HG02885 (cell line): ENCODE data around the gene OR2A42.
"Not testable (repeated sequence)": the region's sequence is repeated elsewhere in the genome, so short reads cannot be mapped to it uniquely, and the experiment has no call there.

Experiments
- ATAC-seq: cut with Tn5 transposase; IDR thresholded peaks from one replicate; pipeline ENCODE4 v1.9.1; 2021; ENCODE audit warnings: mild to moderate bottlenecking; ENCODE audit not compliant: unreplicated experiment, poor library complexity

OR2A42 gene

GRCh38 chr7:144239365-144239764, at the start of gene OR2A42:
Gene OR2A42, minus strand, starts transcription at chr7:144239605. Its CDS starts 6,762 bp downstream, at chr7:144232843.
- not testable (repeated sequence) for ATAC-seq

DNA sequence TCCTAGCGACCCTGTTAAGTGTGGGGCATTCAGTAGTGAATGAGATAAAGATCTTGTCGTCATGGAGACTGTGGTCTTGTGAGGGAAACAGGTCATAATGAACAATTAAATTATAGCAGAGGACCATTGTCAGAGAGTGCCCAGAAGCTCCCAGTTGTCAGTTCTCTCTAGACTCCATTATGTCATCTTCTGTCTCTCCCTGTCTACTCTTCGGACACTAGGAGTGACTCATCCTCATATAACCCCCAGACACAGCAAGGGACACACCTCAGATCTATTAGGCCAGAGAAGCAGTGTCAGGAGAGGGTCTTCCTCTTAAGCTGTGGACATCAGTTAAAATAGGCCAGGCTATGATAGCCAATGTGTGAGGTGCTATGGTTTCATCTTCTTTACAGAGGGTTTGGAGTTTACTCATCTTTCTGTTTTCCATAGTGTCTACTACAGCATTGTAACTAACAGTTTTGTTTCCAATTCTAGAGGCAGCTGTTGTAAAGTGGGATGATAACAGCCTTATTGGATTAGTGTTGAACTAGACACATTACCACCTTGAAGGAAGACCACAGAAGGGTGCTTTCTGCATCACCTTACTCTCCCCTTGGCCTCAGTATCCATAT, 47.9 kb upstream of the OR2A42 start:
- not testable (repeated sequence) for ATAC-seq

- not testable (repeated sequence) for ATAC-seq
Observed at GRCh38 chr7:144283716-144284115, 44.3 kb upstream of the OR2A42 start.

GRCh38 chr7:144282490-144282889, 43.1 kb upstream of the OR2A42 start:
- ATAC-seq = not testable (repeated sequence)

DNA sequence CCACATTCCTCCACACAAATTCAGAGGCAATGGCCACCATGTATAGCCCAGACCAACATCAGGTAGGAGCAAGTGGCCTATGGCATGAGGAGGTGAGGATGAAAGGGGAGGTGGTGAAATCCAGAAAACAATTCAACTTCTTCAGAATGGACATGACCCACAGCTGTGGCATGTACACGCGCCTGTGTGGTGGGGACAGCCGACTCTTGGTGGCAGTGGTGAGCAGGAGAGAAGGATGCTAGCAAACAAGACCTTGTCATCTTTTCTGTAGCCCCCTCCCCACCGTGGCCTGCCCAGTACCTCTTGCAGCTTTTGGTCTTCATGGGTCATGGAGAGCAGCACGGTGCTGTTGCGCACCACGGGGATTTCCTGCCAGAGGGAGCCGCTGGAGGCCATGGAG, 42.6 kb upstream of the OR2A42 start:
- ATAC-seq = not testable (repeated sequence)

DNA sequence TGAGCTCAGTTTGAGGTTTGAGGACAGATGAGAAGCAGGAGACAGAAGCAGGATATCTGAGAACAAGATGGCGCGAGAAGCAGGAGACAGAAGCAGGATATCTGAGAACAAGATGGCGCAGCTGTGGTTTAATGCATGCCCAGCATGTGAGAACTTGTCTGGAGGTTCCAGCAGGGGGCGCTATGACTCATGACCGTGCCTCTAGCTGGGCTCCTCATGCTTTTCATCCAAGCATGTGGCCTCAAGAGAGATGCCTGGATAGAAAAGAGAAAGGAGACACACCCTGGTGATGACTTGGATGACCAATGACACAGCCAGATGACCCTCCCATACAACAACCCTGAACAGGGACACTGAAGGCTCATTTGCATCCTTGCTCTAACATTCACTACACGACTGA, 40.6 kb upstream of the OR2A42 start:
- peak; percentile 53 for ATAC-seq

DNA sequence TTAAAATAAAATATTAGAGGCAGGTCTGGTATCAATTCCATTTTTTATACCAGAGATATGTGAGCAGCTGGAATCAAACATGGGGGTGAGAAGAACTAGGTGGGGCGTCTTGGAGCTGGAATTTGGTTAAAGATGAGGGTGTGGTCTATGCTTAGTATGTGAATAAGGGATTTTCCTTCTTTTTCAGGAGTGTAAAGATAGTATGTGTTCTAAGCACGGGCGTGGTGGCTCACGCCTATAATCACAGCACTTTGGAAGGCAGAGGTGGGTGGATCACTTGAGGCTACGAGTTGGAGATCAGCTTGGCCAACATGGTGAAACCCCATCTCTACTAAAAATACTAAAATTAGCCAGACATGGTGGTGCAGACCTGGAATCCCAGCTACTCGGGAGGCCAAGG, 35.9 kb upstream of the OR2A42 start:
- not testable (repeated sequence) for ATAC-seq

DNA sequence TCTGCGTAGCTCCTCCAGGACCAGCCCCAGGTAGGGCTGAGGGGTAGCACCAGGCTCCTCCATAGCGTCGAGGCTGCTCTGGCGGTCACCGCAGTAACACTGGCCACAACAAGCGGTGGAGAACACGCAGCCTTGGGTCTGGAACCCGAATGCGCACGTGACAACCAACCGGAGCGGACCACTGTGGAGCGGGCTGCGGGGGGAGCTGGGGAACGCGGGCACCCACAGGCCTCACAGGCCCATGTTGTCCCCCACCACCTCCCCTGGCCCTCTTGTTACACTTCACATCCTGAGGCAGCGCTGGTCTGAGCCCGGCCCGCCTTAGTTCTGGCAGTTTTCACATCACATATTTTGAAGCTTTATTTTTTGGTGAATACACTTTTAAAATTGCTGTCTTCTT, 29.8 kb upstream of the OR2A42 start, which contains the start of gene CTAGE8:
Gene CTAGE8, minus strand, starts transcription at position 101 of the 400 bp plus-strand sequence. Its CDS starts 38 bp downstream, at position 63.
- not testable (repeated sequence) for ATAC-seq

DNA sequence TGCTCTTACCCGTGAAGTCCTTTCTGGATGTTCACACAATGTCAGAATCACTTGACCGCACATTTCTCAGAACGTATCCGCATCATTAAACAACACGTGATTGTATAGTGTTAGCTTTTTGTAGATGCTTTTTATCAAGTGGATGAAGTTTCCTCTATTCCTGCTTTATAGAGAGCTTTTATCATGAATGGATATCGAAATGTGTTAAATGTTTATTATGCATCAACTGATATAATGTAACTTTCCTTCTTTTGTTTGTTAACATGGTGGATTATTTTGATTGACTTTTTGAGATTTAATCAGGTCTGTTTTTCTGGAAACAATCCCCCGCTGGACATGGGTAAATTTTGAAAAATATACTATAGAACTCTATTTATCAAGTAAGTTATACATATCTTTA, 25.3 kb upstream of the OR2A42 start, which contains the start of gene OR2A7:
Gene OR2A7, minus strand, starts transcription at position 101 of the 400 bp plus-strand sequence. CDS start 5,164 bp downstream, outside the sequence.
- ATAC-seq = not testable (repeated sequence)

DNA sequence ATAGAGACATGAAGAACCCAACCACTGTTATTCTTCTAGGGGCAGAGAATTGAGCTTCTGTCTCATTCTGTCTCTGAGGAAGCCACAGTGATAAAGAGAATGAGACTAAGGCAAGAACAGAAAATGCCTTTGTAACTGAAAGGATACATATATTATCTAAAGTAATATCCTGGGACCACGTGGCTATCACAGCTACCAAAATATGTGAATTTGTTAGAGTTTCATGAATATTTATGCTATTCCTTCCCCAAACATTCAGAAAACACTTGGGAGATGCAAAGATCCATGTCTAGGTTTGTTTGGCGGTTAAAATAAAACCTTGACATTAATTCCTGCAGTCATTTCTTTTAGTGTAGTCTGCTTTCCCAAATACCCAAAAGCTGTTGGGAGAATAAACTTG, 22.7 kb upstream of the OR2A42 start:
- ATAC-seq = not testable (repeated sequence)

DNA sequence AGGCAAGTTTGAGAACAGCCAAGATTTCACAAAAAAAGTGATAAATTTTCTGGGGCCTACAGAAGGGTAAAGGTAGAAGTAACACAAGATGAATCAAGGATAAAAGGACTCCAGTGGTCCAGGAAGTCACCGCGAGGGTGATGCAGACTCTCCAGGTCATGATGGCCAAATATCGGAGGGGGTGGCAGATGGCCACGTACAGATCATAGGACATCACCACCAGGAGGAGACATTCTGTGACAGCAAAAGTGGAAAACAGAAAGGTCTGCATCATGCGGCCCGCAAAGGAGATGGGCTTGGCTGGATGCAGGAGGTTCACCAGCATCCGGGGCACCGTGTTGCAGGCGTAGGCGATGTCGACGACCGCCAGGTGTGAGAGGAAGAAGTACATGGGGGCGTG, 19.7 kb upstream of the OR2A42 start:
- not testable (repeated sequence) for ATAC-seq

DNA sequence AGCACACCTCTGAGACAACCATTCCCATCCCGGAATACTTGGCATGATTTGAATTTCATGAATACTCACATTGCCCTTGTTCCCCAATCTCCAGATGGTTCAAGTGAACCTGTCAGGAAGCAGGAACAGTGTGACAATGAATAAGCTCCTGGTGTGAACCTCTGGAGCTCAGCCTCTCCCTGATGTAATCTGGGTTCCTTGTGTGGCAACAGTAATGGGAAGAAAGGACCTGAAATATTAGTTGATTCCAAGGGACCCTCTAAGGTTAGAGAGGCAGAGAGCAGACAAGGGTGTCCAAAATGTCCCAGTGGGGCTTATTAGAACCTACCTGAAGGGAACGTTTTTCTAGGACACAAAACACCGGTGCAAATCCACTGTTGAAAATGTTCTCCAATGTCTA, 16.7 kb upstream of the OR2A42 start:
- no peak for ATAC-seq

DNA sequence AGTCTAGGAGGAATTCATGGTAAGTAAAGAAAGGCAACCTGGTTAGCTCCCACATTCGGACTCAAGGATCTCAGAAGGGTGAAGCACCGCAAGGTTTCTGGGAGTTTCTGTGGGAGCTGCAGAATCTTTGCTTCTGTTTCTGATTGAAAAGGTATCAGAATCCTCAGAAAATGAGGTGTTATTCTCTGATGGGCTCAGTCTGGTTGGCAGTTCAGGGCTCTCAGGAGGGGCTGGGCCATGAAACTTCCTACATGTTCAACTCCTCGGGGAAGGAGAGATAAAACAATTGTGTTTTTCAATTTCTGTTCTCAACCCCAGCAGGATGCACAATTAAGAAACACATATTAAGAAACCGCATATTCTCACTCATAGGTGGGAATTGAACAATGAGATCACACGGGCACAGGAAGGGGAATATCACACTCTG, 16.1 kb upstream of the OR2A42 start:
- ATAC-seq = no peak

- ATAC-seq = not testable (repeated sequence)
Observed at GRCh38 chr7:144252307-144252706, 12.9 kb upstream of the OR2A42 start.

DNA sequence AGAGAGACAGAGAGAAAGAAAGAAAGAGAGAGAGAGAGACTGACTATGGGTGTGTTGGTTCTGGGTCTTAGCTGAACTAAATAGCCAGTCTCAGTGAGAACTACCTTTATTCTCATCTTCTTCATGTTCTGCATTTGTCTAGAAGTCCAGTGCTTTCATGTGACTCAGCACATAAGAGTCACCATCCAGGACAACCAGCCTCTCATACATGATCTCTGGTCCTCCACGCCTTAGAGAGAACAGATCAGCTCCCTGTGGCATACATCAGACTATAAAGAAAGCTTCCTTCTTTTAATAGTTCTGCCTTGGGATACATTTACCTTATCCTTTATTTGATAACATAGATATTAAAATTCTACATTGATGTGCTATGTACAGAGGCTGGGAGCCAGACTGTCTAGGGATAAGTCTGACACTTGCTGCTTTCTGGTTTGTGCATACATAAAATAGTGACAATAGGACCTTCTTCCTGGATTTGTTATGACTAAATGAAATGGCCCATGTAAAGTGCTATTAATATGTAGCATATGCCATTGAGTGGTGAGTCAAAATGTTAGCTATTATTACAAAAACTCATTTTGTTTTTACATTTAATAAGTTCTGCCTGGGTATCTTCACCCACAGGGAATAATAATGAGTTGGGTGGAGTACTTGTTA, 8.4 kb upstream of the OR2A42 start:
- not testable (repeated sequence) for ATAC-seq

DNA sequence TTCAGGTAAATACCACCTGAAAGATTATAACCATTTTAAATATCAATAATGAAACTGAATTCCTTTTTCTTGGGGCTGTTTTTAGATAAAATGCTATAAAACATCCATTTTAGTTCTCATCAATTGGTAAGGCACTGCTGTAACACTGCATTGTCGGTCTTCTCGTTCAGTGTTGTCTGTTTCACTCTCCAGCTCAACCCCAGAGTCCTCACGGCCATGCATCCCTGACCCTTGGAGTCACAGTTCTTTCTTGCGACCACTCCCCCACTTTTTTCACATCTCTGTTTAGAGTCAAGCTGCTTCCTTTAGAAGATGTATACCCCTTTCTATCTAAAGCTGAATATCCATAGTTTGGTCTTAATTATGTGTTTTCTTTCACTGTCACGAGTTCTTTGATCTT, 7.6 kb upstream of the OR2A42 start:
- ATAC-seq = not testable (repeated sequence)

DNA sequence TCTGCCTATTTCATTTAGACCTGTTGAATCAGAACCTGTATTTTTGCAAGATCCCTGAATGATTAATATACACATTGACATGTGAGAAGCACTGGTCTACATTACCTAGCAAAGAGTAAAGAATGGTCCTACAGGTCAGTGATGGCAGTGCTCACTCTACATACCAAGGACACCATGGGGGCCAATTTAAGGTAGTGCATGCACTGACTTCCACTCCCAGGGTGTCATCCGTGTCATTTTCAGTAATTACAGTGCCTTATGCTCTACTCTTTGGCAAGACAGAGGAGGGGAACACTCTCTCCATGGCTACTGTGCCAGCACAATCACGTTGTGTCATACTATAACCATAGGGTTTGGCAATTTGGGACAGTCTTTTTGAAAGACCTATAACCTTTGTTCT, 6.0 kb upstream of the OR2A42 start:
- ATAC-seq = not testable (repeated sequence)

- ATAC-seq = not testable (repeated sequence)
Observed at GRCh38 chr7:144238530-144239082, 799 bp downstream of the OR2A42 start.

DNA sequence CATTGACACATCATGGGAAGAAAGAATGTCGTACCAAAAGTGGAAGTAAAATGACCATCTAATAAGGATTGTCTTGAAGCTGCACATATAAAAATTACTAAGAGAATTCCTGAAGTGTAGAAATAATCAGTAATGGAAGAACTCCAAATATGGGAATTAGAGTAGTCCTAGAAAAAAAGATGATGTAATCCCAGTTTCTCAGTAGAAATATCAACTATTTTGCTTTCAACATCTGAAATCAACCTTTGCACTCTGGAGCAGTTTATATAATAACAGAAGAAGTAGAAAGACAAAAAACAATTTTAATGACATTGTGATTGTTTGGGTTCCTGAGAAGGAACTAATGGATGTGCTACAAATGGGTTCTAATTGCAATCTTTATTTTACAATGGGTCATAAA, 6.4 kb downstream of the OR2A42 start:
- not testable (repeated sequence) for ATAC-seq

DNA sequence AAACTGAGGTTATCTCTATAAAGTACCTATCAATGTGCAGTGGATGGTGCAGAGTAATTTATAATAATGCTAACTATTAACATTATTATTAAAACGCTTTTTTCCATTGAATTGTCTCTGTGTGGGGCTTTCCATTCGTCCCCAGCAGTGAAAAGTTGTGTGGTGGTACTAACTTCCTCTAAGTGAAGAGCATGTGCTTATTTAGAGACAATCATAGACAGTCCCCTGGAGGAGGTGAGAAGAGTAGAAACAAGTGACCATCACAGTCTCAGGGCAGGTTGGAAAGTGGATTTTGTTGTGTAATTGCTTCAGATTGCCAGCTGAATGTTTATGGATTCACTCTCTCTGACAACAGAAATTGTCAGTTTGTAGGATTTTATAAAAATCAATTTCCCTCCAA, 8.4 kb downstream of the OR2A42 start:
- ATAC-seq = not testable (repeated sequence)

DNA sequence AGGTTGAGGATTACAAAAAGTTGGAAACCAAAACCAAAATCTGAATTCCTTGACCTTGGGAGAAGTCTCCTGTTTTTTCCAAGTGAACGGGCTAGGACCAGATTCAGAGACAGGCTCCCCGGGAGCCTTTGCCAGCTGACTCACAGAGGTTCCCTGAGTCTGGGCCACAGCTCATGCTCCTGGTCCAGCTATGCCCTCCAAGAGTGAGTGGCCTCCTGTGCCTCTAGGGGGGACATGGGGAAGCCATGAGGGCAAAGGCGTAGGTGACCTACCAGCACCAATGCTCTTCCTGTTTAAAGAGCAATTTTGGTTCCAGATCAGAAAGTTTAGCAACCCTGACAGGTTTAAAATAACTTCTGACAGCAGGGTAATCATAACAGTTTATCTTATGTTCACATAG, 10.6 kb downstream of the OR2A42 start:
- ATAC-seq = not testable (repeated sequence)
